Neutrophil (primary cell): ENCODE data around the gene MAN1B1.

Experiments
- H3K27ac ChIP-seq: fragments of 200-600 bp; sonication (generic); 2 replicates; pipeline ENCODE4 v1.5.1; 2016; ENCODE audit warnings: mild to moderate bottlenecking, moderate library complexity
- H3K27me3 ChIP-seq: fragments of 200-600 bp; sonication (generic); 2 replicates; pipeline ENCODE4 v1.6.0; 2016; ENCODE audit warnings: mild to moderate bottlenecking
- H3K36me3 ChIP-seq: fragments of 200-600 bp; sonication (generic); 2 replicates; pipeline ENCODE4 v1.5.1; 2017
- H3K4me1 ChIP-seq, 2 experiments: fragments of 200-600 bp in 1 of 2; sonication (generic) in 1 of 2; 1 replicate in 1 of 2; 2 replicates in 1 of 2; pipeline versions ENCODE4 v1.5.1 to v1.6.1; 2013 to 2016; ENCODE audit warnings: low read depth in 1 of 2, low read length in 1 of 2, mild to moderate bottlenecking in 1 of 2, moderate library complexity in 1 of 2; ENCODE audit not compliant: control insufficient read depth in 1 of 2, insufficient read depth in 1 of 2
- H3K4me3 ChIP-seq, 2 experiments: fragments of 200-600 bp in 1 of 2; sonication (generic) in 1 of 2; 1 replicate in 1 of 2; 2 replicates in 1 of 2; pipeline ENCODE4 v1.5.1; 2013 to 2016; ENCODE audit warnings: low read depth in 1 of 2, low read length in 1 of 2, mild to moderate bottlenecking in 1 of 2, moderate library complexity in 1 of 2
- H3K9me3 ChIP-seq: fragments of 200-600 bp; sonication (generic); 2 replicates; pipeline ENCODE4 v1.5.1; 2016
- TF ChIP-seq, protein P1 (sequence below): fragments of 200-600 bp; sonication (generic); IDR thresholded peaks from 2 replicates; pipeline ENCODE4 v1.5.1; 2016; ENCODE audit warnings: antibody characterized with exemption

The MAN1B1 gene

DNA sequence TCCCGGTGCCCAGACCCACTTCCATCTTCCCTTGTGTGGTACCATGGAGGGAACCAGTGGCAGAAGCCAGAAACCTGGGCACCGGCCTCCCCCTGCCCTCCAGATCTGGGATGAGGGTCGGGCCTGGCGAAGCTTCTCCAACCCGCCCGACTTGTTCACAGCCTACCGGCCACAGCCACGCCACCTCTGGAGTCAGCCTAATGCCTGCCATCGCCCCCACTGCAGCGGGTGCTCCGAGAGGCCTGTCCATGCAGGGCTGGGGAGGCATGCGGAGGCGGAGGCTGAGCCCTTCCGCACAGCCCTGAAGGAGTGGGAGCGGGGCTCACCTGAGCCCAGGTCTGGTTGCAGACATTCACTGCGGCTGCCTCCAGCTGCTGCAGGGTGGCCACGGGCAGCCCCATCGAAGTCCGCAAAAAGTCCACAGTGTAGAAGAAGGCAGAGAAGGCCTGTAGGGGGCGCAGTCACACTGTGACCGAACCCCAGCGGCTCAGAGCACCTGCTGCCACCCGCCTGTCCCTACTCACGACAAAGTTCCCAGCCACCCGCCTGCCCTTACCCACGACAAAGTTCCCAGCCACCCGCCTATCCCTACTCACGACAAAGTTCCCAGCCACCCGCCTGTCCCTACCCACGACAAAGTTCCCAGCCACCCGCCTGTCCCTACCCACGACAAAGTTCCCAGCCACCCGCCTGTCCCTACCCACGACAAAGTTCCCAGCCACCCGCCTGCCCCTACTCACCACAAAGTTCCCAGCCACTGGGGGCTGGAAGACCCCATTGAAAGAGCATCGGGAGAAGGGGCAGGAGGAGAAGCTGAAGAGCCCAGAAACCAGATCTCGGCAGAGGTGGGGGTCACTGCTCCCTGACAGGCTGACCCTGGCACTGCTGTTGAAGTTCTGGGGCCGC is 37.0 kb upstream of the MAN1B1 start:
- Histone ChIP-seq H3K27me3 (peaks cover 100% of the 10 kb centered on the region), H3K4me3 (no peak overlapping the region), H3K9me3 (no peaks in the 10 kb centered on the region), H3K27ac (no peak overlapping the region), H3K36me3 (no peaks in the 10 kb centered on the region), H3K4me1 (peaks cover 28 to 38% of the 10 kb centered on the region in 2 experiments)
- TF ChIP-seq, protein P1, sequence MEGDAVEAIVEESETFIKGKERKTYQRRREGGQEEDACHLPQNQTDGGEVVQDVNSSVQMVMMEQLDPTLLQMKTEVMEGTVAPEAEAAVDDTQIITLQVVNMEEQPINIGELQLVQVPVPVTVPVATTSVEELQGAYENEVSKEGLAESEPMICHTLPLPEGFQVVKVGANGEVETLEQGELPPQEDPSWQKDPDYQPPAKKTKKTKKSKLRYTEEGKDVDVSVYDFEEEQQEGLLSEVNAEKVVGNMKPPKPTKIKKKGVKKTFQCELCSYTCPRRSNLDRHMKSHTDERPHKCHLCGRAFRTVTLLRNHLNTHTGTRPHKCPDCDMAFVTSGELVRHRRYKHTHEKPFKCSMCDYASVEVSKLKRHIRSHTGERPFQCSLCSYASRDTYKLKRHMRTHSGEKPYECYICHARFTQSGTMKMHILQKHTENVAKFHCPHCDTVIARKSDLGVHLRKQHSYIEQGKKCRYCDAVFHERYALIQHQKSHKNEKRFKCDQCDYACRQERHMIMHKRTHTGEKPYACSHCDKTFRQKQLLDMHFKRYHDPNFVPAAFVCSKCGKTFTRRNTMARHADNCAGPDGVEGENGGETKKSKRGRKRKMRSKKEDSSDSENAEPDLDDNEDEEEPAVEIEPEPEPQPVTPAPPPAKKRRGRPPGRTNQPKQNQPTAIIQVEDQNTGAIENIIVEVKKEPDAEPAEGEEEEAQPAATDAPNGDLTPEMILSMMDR, result peak; percentile 48

DNA sequence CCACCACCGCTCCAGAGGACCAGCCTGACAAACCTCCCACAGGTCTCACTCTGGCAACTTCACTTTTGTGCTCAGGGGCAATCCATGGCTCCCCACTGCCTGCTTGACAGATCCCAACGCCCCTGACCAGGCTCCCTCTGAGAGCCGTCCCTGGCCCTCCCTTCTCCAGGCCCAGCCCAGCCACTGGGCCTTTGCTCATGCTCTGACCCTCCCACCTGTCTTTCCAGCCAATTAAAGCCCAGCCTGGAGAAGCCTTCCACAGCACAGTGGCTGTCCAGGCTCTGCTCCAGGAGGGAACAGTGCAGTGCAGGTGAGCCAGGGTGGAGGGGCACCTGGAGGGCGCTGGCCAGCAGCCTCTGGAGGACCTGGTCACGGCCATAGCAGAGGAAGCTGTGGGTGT is 36.2 kb upstream of the MAN1B1 start:
- no peaks in the 10 kb centered on the region for H3K36me3 ChIP-seq
- H3K27ac ChIP-seq, result no peak overlapping the region
- H3K9me3 ChIP-seq, result no peaks in the 10 kb centered on the region
- H3K4me1 ChIP-seq, result peaks cover 24 to 32% of the 10 kb centered on the region in 2 experiments
- TF ChIP-seq, protein P1, result no peak
- peaks cover 100% of the 10 kb centered on the region for H3K27me3 ChIP-seq
- H3K4me3 ChIP-seq, result no peak overlapping the region

DNA sequence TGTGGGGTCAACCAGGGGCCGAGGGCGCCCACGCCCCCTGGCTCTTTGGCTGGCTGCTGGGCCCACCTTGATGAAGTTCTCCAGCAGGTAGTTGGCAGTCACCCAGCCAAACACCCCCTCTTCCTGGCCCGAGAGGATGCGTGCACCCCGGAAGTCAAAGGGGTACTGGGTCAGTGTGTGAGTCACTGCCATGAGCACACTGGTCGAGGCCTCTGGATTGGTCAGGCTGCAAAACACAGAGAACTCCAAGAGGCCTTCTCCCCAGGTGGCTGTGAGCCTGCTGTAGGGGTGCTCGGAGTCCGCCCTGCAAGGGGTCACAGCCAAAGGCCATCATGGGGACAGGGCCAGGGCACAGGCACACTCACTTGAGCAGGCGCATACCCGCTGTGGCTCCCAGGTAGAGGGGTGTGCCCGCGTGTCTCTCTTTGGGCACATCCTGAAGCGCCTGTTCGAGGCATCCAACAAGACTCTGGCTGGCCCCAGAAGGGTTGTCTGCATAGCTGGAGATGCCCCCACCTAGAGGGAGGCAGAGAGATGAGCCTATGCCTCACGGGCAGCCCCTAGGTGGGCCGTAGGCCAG is 35.5 kb upstream of the MAN1B1 start:
- Histone ChIP-seq H3K4me1 (peaks cover 20 to 28% of the 10 kb centered on the region in 2 experiments), H3K4me3 (no peak overlapping the region), H3K36me3 (no peaks in the 10 kb centered on the region), H3K27me3 (peaks cover 100% of the 10 kb centered on the region), H3K27ac (no peak overlapping the region), H3K9me3 (no peaks in the 10 kb centered on the region)
- TF ChIP-seq, protein P1, result no peak

DNA sequence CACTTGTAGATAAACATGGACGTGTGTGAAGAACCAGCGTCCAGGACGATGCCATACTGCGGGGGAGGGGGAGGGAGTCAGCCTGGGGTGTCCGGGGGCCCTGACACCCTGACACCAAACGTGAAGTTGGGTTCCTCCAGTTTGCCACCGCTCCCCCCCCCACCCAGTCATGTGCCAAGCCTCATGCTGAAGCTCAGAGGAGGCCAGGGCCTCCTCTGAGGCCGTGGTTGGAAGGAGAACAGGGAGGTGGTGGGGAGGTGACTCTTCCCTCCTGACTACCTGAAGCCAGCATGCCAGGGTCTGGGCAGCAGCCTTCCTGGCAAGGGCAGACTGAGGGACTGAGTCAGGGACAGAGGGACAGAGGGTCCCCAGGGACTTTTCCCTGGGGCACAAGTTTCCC is 34.5 kb upstream of the MAN1B1 start:
- Histone ChIP-seq H3K27me3 (peaks cover 91% of the 10 kb centered on the region), H3K9me3 (no peaks in the 10 kb centered on the region), H3K4me1 (peaks cover 17 to 24% of the 10 kb centered on the region in 2 experiments), H3K27ac (no peak overlapping the region), H3K36me3 (no peaks in the 10 kb centered on the region), H3K4me3 (no peak overlapping the region)
- TF ChIP-seq, protein P1, result no peak

DNA sequence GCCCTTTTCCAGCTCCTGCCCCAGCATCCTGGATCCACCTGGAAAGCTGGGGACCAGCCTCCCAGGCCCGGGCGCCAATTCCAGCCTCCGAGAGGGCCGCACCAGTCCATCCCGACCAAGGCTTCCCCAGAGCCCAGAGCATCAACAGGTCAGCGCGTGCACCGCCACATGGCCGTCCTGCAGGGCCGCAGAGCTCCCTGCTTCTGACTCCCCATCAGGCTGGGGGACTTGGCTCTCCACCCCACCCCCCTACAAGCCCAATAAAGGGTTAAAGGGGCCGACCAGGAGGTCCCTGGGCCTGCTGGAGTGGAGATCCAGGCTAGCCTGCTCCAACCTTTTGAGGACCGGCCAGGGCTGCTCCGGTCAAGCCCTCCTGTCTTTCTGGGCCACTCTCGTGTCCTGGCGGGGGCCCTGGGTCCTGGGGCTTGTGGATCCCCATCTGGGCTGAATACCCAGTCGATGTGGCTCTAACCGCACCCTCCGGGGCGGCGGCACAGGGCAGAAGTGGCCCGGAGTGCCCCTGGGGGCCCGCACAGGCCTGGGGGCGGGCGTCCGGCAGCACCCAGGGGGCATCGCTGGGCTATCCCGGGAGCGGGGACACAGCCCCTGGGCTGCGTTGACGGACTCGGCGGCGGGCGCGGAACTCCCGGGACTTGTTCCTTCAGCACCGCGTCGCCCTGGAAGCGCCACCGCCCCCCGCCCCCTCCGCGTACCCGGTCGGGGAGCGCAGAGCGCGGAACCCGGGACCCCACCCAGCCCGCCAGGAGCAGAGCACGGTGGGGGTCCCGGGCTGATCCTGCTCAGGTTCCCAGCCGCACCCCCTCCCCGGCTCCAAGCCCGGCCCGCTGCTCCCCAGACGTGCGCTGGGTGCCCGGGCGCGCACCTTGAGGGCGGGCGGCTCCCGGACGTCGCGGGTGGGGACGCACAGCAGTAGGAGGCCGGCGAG is 33.5 kb upstream of the MAN1B1 start:
- Histone ChIP-seq H3K36me3 (no peaks in the 10 kb centered on the region), H3K9me3 (no peaks in the 10 kb centered on the region), H3K27me3 (peaks cover 81% of the 10 kb centered on the region), H3K27ac (no peak overlapping the region), H3K4me1 (peaks cover 24 to 33% of the 10 kb centered on the region in 2 experiments), H3K4me3 (peak overlapping the region; percentile 48 to 59)
- TF ChIP-seq, protein P1, result no peak
